Naive thymus-derived CD4-positive, alpha-beta T cell (primary cell): ENCODE measurements around the gene THSD4. TPM values are rescaled to one million over a fixed set of nuclear protein-coding genes. Genes with fewer than 3 reads are reported as not detected.

Experiments used
- ATAC-seq: fragments of 150-1000 bp; cut with Tn5 transposase; 2 replicates; pipeline ENCODE4 v1.10.0; 2021; ENCODE audit warnings: mild to moderate bottlenecking, moderate library complexity
- CTCF ChIA-PET: fragments of 350-600 bp; sonication (Branson Sonifier 250); formaldehyde crosslinking; loops from one replicate; lab custom pipeline; 2021; ENCODE audit warnings: antibody characterized with exemption; lab: Charles Lee
- POLR2A ChIA-PET: fragments of 350-600 bp; sonication (Branson Sonifier 250); formaldehyde crosslinking; loops from one replicate; lab custom pipeline; 2021; ENCODE audit warnings: antibody characterized with exemption, inconsistent platforms; lab: Charles Lee
- DNase-seq, 9 donors: peaks; one replicate each; pipeline versions ENCODE4 v3.0.0 to v3.0.0-alpha.2; 2020 to 2022; ENCODE audit warnings: mixed read lengths in 1 of 9
- H3K27ac ChIP-seq: one replicate; pipeline ENCODE4 v1.7.0; 2013; ENCODE audit warnings: mild to moderate bottlenecking, low read depth, low read length, moderate library complexity
- H3K27me3 ChIP-seq, 2 donors: one replicate each; pipeline ENCODE4 v1.7.0; 2013; ENCODE audit warnings: low read length in 2 of 2, mild to moderate bottlenecking in 2 of 2, moderate library complexity in 2 of 2; ENCODE audit not compliant: control insufficient read depth in 2 of 2, insufficient read depth in 2 of 2
- H3K36me3 ChIP-seq, 3 experiments: 1 replicate in 2 of 3; 2 replicates in 1 of 3; pipeline ENCODE4 v1.7.0; 2013; ENCODE audit warnings: low read length in 3 of 3, mild to moderate bottlenecking in 3 of 3, moderate library complexity in 1 of 3; ENCODE audit not compliant: insufficient read depth in 3 of 3, control insufficient read depth in 2 of 3
- H3K4me1 ChIP-seq, 2 donors: one replicate each; pipeline ENCODE4 v1.7.0; 2013; ENCODE audit warnings: low read length in 2 of 2, mild to moderate bottlenecking in 2 of 2, moderate library complexity in 1 of 2; ENCODE audit not compliant: control insufficient read depth in 2 of 2, insufficient read depth in 2 of 2
- H3K4me3 ChIP-seq: 2 replicates; pipeline ENCODE4 v1.7.0; 2013; ENCODE audit warnings: mild to moderate bottlenecking, low read length
- H3K9me3 ChIP-seq, 3 experiments: 1 replicate in 2 of 3; 2 replicates in 1 of 3; pipeline ENCODE4 v1.7.0; 2013; ENCODE audit warnings: low read length in 3 of 3; ENCODE audit not compliant: control insufficient read depth in 2 of 3
- H3K27ac Mint-ChIP-seq, 9 donors: one replicate each; pipeline ENCODE4 v1.8.0; 2020 to 2022; ENCODE audit warnings: mixed read lengths in 9 of 9, mild to moderate bottlenecking in 8 of 9, moderate library complexity in 5 of 9, inconsistent platforms in 2 of 9
- H3K27me3 Mint-ChIP-seq, 5 donors: one replicate each; pipeline ENCODE4 v1.8.0; 2021 to 2022; ENCODE audit warnings: mixed read lengths in 5 of 5, mild to moderate bottlenecking in 1 of 5
- H3K36me3 Mint-ChIP-seq, 5 donors: one replicate each; pipeline ENCODE4 v1.8.0; 2020 to 2022; ENCODE audit warnings: mixed read lengths in 5 of 5, mild to moderate bottlenecking in 3 of 5, inconsistent platforms in 1 of 5
- H3K4me1 Mint-ChIP-seq, 7 donors: one replicate each; pipeline ENCODE4 v1.8.0; 2020 to 2022; ENCODE audit warnings: mixed read lengths in 7 of 7, mild to moderate bottlenecking in 3 of 7, inconsistent platforms in 1 of 7
- H3K4me3 Mint-ChIP-seq, 10 donors: one replicate each; pipeline ENCODE4 v1.8.0; 2020 to 2022; ENCODE audit warnings: mild to moderate bottlenecking in 10 of 10, mixed read lengths in 10 of 10, moderate library complexity in 6 of 10, inconsistent platforms in 2 of 10
- H3K9me3 Mint-ChIP-seq, 11 donors: one replicate each; pipeline ENCODE4 v1.8.0; 2020 to 2022; ENCODE audit warnings: mixed read lengths in 11 of 11, mild to moderate bottlenecking in 4 of 11, inconsistent platforms in 1 of 11, moderate library complexity in 1 of 11
- intact Hi-C, 2 donors: fragments of 100-400 bp; cut with micrococcal nuclease; formaldehyde crosslinking; loops; one replicate each; pipeline ENCODE4 v1.15.1; 2023
- polyA plus RNA-seq, 2 donors: library from polyadenylated mRNA; unstranded; fragments of 300-500 nt; fragmentation: Illumina TruSeq; gene quantifications; one replicate each; pipeline ENCODE4 v1.2.3, GENCODE V29; 2021
- total RNA-seq, 6 experiments: library from RNA in 5 of 6; stranded (reverse) in 5 of 6; gene quantifications; 1 replicate in 5 of 6; 2 replicates in 1 of 6; pipeline ENCODE4 v1.2.3 and lab custom pipeline; 2021 to 2026

The THSD4 gene
- total and polyA plus RNA-seq, 7 experiments from 2014 or later, result not detected

GRCh38 chr15:71198846-71199245 lies 83.6 kb downstream of the THSD4 start:
- Histone ChIP-seq H3K9me3 (no peaks in the 10 kb centered on the region), H3K27me3 (no peaks in the 10 kb centered on the region), H3K4me1 (no peaks in the 10 kb centered on the region), H3K36me3 (no peaks in the 10 kb centered on the region), H3K4me3 (no peak overlapping the region), H3K27ac (no peak overlapping the region)
- CTCF ChIA-PET, result no interaction called here
- Mint-ChIP-seq H3K4me3 (no peak overlapping the region), H3K27me3 (peaks cover 0 to 7% (median 3%) of the 10 kb centered on the region in 5 donors), H3K27ac (no peak overlapping the region), H3K36me3 (no peaks in the 10 kb centered on the region), H3K9me3 (peaks cover 0 to 4% (median 0%) of the 10 kb centered on the region in 11 donors), H3K4me1 (no peaks in the 10 kb centered on the region)
- DNase-seq (no peak), ATAC-seq (no peak)
- intact Hi-C loops, result no loop called here
- POLR2A ChIA-PET, result no interaction called here

GRCh38 chr15:71199384-71200351 lies 84.4 kb downstream of the THSD4 start:
- Mint-ChIP-seq H3K4me1 (no peaks in the 10 kb centered on the region), H3K27me3 (peaks cover 0 to 4% (median 3%) of the 10 kb centered on the region in 5 donors), H3K36me3 (no peaks in the 10 kb centered on the region), H3K9me3 (peaks cover 0 to 4% (median 0%) of the 10 kb centered on the region in 11 donors), H3K4me3 (no peak overlapping the region), H3K27ac (no peak overlapping the region)
- H3K9me3 ChIP-seq, result no peaks in the 10 kb centered on the region
- ATAC-seq (no peak), DNase-seq (no peak)
- CTCF ChIA-PET, result no interaction called here
- no peaks in the 10 kb centered on the region for H3K4me1 ChIP-seq
- POLR2A ChIA-PET, result no interaction called here
- no peak overlapping the region for H3K4me3 ChIP-seq
- H3K36me3 ChIP-seq, result no peaks in the 10 kb centered on the region
- no peaks in the 10 kb centered on the region for H3K27me3 ChIP-seq
- no peak overlapping the region for H3K27ac ChIP-seq
- intact Hi-C loops, result no loop called here

- Mint-ChIP-seq H3K4me3 (no peak overlapping the region), H3K27ac (no peak overlapping the region), H3K27me3 (peaks cover 0 to 4% (median 0%) of the 10 kb centered on the region in 5 donors), H3K36me3 (no peaks in the 10 kb centered on the region), H3K4me1 (no peaks in the 10 kb centered on the region), H3K9me3 (peaks cover 0 to 2% (median 0%) of the 10 kb centered on the region in 11 donors)
- Histone ChIP-seq H3K27me3 (no peaks in the 10 kb centered on the region), H3K36me3 (no peaks in the 10 kb centered on the region), H3K4me1 (no peaks in the 10 kb centered on the region), H3K4me3 (no peak overlapping the region), H3K9me3 (no peaks in the 10 kb centered on the region), H3K27ac (no peak overlapping the region)
- ChIA-PET CTCF (no interaction called here), POLR2A (no interaction called here)
- ATAC-seq (no peak), DNase-seq (no peak)
- intact Hi-C loops, result no loop called here
These were observed 86.2 kb downstream of the THSD4 start for GRCh38 chr15:71201477-71201876.

- Histone ChIP-seq H3K4me3 (no peak overlapping the region), H3K27me3 (no peaks in the 10 kb centered on the region), H3K36me3 (no peaks in the 10 kb centered on the region), H3K27ac (no peak overlapping the region), H3K9me3 (no peaks in the 10 kb centered on the region), H3K4me1 (no peaks in the 10 kb centered on the region)
- CTCF ChIA-PET, result no interaction called here
- Mint-ChIP-seq H3K36me3 (no peaks in the 10 kb centered on the region), H3K27me3 (peaks cover 0 to 10% (median 0%) of the 10 kb centered on the region in 5 donors), H3K4me1 (no peaks in the 10 kb centered on the region), H3K9me3 (peaks cover 0 to 2% (median 0%) of the 10 kb centered on the region in 11 donors), H3K4me3 (no peak overlapping the region), H3K27ac (no peak overlapping the region)
- intact Hi-C loops, result no loop called here
- POLR2A ChIA-PET, result no interaction called here
- DNase-seq (no peak), ATAC-seq (no peak)
These were observed 87.4 kb downstream of the THSD4 start for GRCh38 chr15:71202712-71203111.

- H3K36me3 Mint-ChIP-seq, result no peaks in the 10 kb centered on the region
- DNase-seq, result no peak
- peaks cover 0 to 10% (median 0%) of the 10 kb centered on the region in 5 donors for H3K27me3 Mint-ChIP-seq
- H3K4me3 Mint-ChIP-seq, result no peak overlapping the region
- Histone ChIP-seq H3K36me3 (no peaks in the 10 kb centered on the region), H3K27me3 (no peaks in the 10 kb centered on the region), H3K9me3 (no peaks in the 10 kb centered on the region), H3K4me1 (no peaks in the 10 kb centered on the region), H3K4me3 (no peak overlapping the region), H3K27ac (no peak overlapping the region)
- H3K27ac Mint-ChIP-seq, result no peak overlapping the region
- intact Hi-C loops, result no loop called here
- ChIA-PET POLR2A (no interaction called here), CTCF (no interaction called here)
- H3K4me1 Mint-ChIP-seq, result no peaks in the 10 kb centered on the region
- no peak for ATAC-seq
- peaks cover 0 to 2% (median 0%) of the 10 kb centered on the region in 11 donors for H3K9me3 Mint-ChIP-seq
These were observed 88.6 kb downstream of the THSD4 start for GRCh38 chr15:71203586-71204474.

- no peaks in the 10 kb centered on the region for H3K9me3 ChIP-seq
- Mint-ChIP-seq H3K9me3 (no peaks in the 10 kb centered on the region), H3K27ac (no peak overlapping the region), H3K4me3 (no peak overlapping the region), H3K36me3 (no peaks in the 10 kb centered on the region), H3K27me3 (peaks cover 0 to 22% (median 5%) of the 10 kb centered on the region in 5 donors), H3K4me1 (no peaks in the 10 kb centered on the region)
- intact Hi-C loops, result no loop called here
- ChIA-PET CTCF (no interaction called here), POLR2A (no interaction called here)
- H3K4me1 ChIP-seq, result no peaks in the 10 kb centered on the region
- H3K27ac ChIP-seq, result no peak overlapping the region
- H3K27me3 ChIP-seq, result no peaks in the 10 kb centered on the region
- H3K36me3 ChIP-seq, result no peaks in the 10 kb centered on the region
- DNase-seq (no peak), ATAC-seq (no peak)
- H3K4me3 ChIP-seq, result no peak overlapping the region
These were observed 91.9 kb downstream of the THSD4 start for GRCh38 chr15:71207141-71207540.
